ENCODE measurements around the gene ARSB.
"Not testable (repeated sequence)": the region's sequence is repeated elsewhere in the genome, so short reads cannot be mapped to it uniquely, and the experiment has no call there.

The ARSB gene

DNA sequence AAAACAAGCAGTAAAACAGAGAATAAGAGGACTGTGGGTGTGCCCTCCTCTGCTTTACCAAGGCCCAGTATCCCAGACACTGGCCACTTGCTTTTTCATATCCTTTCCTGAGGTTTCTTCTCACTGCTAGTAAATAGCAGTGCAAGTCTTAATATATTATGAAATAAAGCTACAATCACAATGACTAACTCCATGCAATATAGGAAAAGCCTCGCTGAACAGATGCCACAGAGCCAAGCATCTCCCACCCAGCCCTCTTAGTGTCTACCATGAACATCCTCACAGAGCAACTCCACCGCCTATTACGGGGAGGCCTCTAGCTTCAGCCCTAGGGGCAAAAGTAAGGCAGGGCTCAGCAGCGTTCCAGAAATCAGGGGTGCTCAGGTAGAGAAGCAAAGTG is 205.8 kb downstream of the ARSB start:
- no peak for DNase-seq (ENCODE audit: low read depth)

DNA sequence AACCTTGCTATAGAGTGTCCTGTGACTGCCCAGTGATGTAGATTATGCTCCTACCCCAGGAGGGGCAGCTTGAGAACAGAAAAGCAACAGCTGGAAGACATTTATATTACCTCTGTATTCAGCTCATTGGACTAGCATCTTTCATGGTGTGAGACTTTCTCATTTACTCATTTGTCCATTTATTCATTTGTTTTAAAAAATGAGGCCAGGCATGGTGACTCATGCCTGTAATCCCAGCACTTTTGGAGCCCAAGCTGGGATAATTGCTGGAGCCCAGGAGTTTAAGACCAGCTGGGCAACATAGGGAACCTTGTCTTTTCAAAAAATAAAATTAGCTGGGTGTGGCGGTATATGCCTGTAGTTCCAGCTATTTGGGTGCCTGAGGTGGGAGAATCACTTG is 206.6 kb downstream of the ARSB start:
- no peak for DNase-seq (ENCODE audit: low read depth)

DNA sequence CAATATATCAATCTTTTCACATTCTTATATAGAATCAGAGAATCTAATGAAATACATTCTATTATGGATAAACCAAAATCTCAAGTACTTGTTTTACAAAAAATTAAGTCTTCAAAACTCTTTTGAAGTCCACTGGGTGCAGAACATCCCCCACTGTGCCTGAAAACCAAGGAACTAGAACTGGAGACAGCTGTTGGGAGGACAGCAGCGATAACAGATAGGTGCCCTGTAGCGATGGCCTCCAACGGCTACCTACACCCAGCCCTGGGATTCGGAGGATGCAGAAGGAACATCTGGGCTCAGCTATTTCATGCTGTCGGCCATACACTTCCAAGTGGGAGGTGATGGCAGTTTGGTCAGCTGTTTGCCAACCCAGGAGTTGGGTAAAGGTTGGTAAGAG is 207.2 kb downstream of the ARSB start:
- DNase-seq (ENCODE audit: low read depth): no peak

DNA sequence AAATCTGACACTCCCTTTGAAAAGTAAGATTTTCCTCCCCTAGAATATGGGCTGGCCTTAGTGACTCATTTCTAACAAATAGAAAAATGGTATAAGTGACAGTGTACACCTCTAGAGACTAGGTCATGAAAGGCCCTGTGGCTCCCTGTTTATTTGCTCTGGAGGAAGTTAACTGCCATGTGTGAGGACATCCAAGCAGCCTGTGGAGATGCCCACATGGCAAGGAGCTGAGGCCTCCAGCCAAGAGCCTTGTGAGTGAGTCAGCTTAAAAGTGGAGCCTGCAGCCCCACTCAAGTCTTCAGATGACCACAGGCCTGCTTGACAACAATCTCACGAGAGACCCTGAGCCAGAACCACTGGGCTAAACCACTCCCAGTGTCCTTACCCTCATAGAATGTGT is 208.5 kb downstream of the ARSB start:
- DNase-seq (ENCODE audit: low read depth): no peak

DNA sequence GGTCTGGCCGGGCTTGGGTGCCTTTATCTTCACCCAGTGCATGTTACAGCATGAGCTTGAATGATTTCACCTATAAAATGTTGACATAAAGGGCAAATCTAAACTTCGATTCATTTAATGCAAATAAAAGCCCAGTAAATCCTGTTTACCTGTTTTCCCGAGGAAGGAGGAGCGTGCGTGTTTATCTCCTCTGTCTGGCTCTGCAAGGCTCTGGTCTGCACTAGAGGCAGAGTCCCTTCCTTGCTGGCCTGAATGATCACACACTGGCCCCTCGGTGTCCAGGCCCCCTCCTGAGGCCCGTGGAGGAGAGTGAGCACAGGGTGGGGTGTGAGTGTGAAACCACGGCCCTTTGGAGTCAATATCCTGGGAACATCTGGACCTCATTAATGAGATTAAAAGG is 211.5 kb downstream of the ARSB start:
- DNase-seq (ENCODE audit: low read depth): no peak

DNA sequence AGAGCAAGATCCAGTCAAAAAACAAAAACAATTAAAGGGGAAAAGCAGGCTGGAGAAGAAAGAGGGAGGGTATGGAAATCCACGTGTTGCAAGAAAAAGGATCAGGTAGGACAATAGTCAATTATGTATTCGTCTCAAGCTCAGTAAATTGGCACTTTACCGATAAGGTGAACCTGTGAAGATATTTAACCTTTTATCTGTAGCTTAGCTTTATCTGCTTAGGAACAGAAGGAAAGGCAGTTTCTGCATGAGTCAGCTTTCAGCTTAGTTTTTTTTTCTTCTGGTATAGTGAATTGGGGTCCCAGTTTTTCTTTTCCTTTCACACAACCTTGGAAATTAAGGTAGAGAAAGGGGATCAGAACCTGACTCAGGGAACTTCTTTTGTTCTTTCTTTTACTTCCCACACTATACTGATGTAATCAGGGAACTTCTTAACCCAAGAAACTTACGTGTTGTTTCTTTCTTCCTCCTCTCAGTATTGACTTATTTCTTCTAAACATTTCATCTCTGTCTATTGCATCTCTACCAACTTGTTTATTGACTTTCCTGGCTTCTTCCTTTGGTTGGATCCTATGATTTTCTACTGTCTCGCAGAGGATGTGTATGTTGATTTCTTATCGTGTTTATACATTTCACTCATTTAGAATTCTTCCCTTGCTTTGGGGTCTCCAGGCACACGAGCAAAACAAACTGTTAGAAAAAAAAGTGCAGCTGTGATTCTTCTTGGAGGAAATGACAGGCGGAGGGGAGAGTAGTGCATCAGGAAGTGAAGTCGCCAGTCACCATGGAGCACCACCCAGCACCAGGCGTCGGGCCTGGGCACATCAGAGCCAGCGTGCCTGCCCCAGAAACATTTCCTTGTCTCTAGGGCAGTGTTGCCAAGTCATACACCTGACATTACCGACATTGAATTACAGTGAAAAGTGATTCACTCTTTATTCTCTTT is 213.6 kb downstream of the ARSB start:
- DNase-seq (ENCODE audit: low read depth): no peak

DNA sequence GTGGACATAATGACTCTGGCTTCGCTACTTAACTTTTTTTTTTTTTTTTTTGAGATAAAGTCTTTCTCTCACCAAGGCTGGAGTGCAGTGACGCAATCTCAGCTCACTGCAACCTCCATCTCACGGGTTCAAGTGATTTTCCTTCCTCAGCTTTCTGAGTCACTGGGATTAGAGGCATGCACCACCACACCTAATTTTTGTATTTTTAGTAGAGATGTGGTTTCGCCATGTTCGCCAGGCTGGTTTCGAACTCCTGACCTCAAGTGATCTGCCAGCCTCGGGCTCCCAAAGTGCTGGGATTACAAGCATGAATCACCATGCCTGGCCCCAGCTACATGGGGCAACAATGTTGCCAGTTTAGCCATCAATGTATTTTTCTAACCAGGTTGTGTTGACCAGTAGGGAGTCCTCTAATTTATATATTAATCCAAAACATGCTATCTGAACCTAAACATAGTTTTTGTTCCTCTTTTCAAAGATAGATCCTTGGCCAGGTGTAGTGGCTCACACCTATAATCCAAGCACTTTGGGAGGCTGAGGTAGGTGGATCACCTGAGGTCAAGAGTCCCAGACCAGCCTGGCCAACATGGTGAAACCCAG is 216.2 kb downstream of the ARSB start:
- no peak for DNase-seq (ENCODE audit: low read depth)

DNA sequence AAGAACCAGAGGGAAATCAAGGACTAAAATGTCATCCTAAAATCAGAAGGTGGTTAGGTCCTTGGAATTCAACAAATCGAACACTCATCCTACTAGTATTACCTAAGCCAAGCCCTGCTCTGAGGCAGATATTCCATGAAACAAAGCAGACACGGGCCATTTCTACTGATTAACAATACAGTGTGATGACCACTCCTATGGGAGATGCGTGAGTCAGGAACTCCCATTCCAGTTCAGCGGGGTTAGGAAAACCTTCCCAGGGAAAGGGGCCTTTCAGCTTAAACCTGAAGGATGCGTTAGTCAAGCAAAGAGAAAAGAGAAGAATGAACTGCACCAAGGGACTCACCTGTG is 218.7 kb downstream of the ARSB start:
- no peak for DNase-seq (ENCODE audit: low read depth)

DNA sequence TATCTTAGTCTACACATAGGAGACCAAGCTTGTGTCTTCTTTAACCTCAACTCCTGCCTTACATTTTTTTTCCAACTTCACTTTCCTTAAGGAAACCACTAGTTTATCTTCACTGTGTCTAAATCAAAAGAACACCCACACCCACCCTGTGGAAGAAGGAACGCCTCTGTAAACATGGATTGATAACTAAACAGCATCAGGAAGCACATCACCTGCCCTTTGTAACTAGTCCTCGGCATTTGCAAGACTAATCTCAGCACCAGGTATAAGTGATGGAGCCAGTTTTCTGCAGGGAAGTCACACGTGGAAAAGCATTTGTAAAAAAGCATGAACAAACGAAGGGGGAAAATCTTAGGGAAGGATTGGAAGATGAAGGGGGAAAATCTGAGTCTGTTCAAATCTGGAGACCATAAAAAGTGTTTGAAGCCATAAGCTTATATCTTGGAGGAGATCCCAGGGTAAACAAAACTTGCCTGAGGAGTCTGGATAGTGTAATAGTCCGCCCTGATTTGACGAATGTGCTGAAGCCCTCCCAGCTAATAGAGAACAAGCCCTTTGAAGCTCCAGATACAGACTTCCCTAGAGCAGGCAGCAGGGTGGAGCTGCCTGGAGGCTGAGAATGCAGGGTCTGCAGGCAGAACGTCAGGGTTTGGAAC is 219.2 kb downstream of the ARSB start:
- no peak for DNase-seq (ENCODE audit: low read depth)

DNA sequence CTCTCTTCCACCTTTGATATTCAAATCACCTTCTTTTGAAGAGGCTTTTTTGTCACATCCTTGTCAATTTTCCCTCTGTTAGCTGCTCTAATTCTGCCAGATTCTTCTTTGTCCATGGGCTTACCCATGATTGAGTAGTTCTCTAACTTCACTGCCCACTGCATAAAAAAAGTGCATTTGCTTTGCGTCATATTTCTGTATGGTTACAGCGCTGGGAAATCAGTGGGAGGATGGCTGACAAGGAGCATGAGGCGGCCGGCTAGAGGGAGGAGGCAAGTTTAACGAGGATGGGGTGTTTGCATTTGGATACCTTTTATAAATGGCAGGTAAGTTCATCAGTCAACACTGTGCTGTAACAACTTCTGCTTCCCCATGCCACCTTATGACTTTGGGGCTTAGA is 220.0 kb downstream of the ARSB start:
- no peak for DNase-seq (ENCODE audit: low read depth)

DNA sequence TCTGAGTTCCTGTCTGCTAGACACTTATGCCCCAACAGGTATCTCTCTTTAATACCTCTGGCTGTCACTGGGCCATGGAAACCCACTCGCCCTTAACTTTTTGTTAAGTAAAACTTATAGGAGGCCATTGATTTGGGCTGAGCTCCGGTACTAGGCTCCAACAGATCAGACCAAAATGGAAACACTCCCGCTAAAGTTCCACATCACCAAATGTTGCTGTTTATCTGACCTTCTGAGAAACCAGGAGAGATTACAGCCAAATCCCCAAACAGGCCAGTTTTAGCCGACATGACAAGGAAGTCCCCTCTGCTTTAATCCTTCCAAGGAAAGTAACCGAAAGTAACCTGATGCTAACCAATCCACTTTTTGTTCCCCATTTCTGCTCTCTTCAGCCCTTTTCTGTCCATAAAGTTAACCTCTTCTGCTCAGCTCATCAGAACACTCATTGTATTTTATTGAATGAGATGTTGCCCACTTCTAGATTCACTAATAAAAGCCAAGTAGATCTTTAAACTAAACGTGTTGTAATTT is 221.4 kb downstream of the ARSB start:
- DNase-seq (ENCODE audit: low read depth): no peak

DNA sequence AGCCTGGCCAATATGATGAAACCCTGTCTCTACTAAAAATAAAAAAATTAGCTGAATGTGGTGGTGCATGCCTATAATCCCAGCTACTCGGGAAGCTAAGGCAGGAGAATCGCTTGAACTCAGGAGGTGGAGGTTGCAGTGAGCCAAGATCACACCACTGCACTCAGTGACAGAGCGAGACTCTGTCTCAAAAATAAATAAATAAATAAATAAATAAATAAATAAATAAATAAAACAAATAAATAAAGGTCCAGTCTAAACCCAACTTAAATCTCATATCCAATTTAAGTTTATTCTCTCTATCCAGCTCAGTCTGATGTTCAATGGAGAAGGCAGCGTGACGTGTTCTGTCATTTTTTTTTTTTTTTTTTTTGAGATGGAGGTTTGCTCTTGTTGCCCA is 222.4 kb downstream of the ARSB start:
- not testable (repeated sequence) for DNase-seq (ENCODE audit: low read depth)

DNA sequence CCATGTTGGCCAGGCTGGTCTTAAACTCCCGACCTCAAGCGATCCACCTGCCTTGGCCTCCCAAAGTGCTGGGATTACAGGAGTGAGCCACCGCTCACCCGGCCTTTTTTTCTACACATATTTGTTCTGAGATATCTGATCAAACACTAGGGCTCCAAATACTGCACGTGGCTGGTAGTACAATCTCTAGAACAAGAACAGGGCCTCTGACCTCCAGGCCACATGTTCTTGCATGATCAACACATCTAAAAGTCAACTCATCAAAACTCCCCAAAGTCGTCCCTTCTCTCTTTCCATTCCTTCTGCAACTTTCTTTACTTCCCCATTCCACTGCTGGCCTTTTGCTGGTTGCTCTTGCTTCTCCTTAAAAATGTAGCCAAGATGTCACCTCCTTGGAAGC is 223.3 kb downstream of the ARSB start:
- DNase-seq (ENCODE audit: low read depth): no peak

DNA sequence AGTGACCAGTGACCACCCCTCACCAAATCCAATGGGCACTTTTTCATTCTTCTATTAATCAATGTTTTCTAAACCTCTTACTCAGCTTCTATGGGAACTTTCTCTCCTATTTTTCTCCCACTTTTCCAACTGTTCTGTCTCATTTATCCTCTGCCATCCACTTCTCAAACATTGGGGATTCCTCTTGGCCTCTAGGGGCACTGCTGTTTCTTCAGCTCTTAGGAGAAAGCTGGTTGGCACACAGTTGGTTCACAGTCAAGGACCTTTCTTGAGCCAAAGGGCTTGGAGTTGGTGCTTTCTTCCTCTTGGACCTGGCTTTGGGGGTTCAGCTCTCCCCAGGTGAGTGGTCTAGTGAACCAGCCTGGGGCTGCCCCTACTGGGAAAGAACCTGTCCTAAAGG is 224.3 kb downstream of the ARSB start:
- DNase-seq (ENCODE audit: low read depth): no peak

DNA sequence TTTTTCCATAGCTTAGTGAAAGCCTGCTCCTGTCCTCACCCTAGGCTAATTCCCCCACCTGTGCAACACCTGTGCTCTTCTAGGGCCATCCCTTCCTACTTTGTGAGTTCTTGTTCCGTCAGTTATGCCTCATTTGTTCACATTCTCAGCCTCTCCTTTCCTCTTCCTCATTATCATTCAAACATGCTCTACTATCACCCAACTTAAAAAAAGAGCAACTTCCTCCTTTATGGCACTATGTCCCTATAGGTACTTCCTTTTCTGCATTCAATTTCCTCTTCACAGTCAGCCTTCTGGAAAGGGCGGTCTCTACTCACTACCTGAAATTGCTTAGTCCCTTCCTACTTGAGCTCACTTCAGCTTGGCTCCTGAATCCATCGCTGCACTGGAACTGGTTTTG is 224.7 kb downstream of the ARSB start:
- no peak for DNase-seq (ENCODE audit: low read depth)

DNA sequence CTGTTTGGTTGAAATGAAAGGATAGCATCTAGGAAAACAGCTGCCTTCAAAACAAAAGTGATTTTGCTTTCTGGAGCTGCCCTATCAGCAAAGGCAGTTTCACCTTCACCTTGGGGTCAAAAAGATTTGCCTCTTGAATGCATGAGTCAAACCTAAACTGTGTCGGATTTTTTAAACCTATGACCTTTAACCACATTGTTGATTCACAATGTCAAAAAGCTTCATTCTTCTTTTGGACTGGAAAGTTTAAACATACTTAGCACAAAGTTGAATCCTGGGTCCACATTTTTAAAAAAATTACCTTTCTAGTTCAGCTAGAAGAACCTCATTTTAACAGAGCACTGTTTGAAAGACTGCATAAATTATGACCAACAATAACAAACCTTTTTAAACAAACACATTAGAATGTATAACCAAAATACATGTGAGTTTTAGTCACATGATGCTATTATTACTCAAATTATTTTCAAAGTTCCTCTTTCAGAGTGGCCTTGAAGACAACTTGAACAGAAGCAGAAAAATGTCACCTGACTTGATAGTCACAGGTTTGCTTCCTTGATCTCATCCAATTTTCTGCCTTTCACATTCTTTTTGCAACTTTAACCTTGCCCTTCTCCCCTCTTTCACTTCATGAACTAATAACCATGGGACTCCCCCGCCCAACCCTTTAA is 226.8 kb downstream of the ARSB start:
- DNase-seq (ENCODE audit: low read depth): no peak

DNA sequence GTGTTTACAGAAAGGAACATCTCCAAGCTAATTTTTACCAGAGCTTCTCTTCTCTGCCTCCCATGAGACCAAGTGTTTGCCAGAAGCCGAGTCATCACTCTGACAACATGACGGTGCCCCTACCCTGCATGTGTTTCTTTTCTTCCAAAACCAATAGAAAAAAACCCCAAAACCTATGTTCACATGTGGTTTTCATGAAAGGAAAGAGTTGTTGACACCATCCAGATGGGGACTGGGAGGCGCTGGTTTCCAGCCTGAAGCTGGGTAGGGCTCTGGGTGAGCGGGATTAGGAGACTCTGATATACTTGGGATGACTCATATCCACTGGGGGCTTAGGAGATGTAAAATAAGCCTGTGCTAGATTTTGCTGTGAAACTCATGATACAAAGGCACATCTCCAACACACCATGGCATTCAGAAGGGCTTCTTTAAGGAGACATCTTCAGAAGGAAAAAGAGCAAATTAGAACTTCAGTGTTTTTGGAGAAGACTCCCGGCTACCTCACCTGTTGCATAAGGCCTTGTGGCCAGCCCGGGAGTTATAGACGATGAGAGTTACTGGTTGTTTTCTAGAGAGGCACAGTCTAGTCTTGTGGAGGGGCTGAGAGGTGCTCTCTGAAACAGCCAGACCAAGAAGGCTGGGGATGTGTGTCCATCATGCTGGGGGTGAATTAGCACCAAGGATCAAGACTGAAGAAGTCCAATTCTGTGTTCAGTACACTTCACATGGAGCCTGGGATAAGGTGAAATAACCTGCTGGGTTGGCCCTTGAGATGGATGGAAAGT is 227.6 kb downstream of the ARSB start:
- DNase-seq (ENCODE audit: low read depth): no peak

DNA sequence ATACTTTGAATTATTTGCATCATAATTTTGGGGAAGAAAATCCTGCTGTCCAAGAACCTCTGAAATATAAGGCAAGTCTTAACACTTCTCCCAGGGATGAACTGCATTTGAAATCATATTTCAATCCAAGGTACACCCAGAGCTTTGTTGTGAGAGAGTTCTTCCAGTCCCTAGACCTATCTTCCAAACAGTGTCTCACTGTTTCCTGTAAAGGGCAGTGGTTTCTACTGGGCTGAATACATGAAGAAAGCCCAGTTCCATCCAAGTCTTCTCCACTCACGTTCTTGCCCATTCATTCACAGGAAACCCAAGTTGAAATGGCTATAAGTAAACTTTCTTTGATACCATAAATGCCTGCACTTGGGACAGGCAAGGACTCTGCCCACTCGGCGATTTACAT is 228.3 kb downstream of the ARSB start:
- no peak for DNase-seq (ENCODE audit: low read depth)

DNA sequence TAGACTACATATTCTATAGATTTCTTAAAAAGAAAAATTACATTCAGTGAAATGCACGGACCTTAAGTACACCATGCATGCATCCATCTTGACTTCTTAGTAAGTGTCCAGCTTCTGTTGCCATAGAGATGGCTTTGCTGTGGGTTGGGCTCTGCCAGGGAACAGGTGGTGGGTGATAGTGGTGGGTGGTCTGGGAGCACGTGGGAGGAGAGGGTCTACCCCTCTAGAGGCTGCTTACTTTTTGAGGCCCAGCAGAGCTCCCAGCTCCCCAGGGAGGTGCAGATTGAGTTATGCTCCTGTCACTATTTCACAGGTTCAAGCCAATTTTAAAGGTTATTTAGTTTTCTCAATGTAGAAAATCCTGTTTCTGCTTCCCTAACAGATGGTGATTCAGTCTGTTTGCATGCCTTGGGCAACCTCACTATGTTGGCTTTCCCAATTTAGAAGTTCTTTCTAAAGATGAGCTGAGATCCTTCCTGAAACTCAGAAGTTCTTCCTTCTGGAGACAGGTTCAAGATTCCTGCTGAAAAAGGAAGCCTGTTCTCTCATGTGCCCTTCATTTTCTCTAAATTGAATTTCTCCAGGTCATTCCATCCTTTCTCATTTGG is 229.2 kb downstream of the ARSB start:
- no peak for DNase-seq (ENCODE audit: low read depth)

DNA sequence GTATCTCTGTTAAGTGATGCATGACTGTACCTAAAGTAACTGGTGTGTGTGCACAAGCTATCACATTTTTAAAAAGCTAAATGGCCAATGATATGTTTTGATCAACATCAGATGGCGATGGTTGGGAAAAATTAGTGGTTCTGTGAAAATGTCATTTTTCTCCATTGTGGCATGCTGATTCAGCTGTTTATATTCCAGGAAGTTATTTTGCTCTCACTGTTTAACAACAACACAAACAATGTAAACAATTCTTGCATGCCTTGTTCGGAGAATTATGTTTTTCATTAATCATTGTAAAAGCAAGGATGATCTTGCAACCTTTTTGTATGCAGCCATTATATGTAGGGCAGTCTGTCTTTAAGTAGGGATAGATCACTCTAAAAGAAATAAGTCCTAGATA is 230.5 kb downstream of the ARSB start:
- DNase-seq (ENCODE audit: low read depth): no peak

DNA sequence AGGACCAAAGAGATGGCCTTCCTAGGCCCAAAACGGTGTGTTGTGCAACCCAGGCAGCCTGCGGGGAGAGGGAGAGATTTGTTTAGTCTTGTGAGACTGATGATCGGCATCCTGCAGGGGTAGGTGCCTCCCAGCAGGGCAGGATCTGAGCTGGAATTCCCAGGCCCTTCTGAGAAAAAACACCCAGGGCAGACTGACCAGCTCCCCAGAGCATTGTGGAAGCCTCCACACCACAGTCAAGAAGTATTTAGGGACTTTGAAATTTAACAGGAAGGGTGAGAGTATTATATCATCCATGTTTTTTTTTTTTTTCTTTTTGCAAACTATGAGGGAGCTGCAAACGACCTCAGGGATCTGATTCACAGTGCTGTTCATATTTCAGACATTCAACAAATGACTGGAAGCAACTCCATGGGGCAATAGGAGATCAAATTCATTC is 232.0 kb downstream of the ARSB start:
- no peak for DNase-seq (ENCODE audit: low read depth)
